ENCODE data around the gene SERBP1. TPM values are rescaled to one million over a fixed set of nuclear protein-coding genes. Genes with fewer than 3 reads are reported as not detected.
"Not testable (repeated sequence)": the region's sequence is repeated elsewhere in the genome, so short reads cannot be mapped to it uniquely, and the experiment has no call there.

SERBP1 gene
- total RNA-seq, 2 experiments from 2014 or later: 575 to 585 TPM

GRCh38 chr1:67418839-67419586, 11.2 kb downstream of the SERBP1 start:
- POLR2A ChIA-PET: interaction anchor here (0.7 to 1.6 kb wide), 2 partner anchors 10 to 11 kb away, joined by 3 to 5 read pairs; partner anchors contain the start of gene SERBP1

GRCh38 chr1:67417733-67418132, 12.5 kb downstream of the SERBP1 start:
- ChIA-PET POLR2A (interaction anchor here (0.6 to 1.0 kb wide), 3 partner anchors 11 to 61 kb away, joined by 3 to 4 read pairs (median 3); partner anchors contain the start of gene SERBP1), CTCF (interaction anchor here (0.7 kb wide), 1 partner anchor 298 kb away, joined by 3 read pairs; no protein-coding TSS in a partner anchor)

More at GRCh38 chr1:67418839-67419586, 11.2 kb downstream of the SERBP1 start:
- CTCF ChIA-PET: no interaction called here

GRCh38 chr1:67415041-67415440, 15.2 kb downstream of the SERBP1 start:
- ChIA-PET CTCF (interaction anchor here (1.3 kb wide), 1 partner anchor 12 kb away, joined by 3 read pairs; no protein-coding TSS in a partner anchor), POLR2A (interaction anchor here (1.2 kb wide), 1 partner anchor 14 kb away, joined by 8 read pairs; no protein-coding TSS in a partner anchor)

- POLR2A ChIA-PET: interaction anchor here (1.2 kb wide), 1 partner anchor 15 kb away, joined by 8 read pairs; no protein-coding TSS in a partner anchor
- CTCF ChIA-PET: no interaction called here
Measured at GRCh38 chr1:67414574-67414973, 15.6 kb downstream of the SERBP1 start.

- CTCF ChIA-PET: not testable (repeated sequence)
- POLR2A ChIA-PET: interaction anchor here (0.7 kb wide), 1 partner anchor 14 kb away, joined by 3 read pairs; no protein-coding TSS in a partner anchor
Measured at GRCh38 chr1:67413101-67413500, 17.1 kb downstream of the SERBP1 start.

GRCh38 chr1:67408148-67408547, 22.1 kb downstream of the SERBP1 start:
- ChIA-PET POLR2A (no interaction called here), CTCF (interaction anchor here (0.7 kb wide), 1 partner anchor 125 kb away, joined by 3 read pairs; no protein-coding TSS in a partner anchor)

GRCh38 chr1:67407498-67407897, 22.7 kb downstream of the SERBP1 start:
- POLR2A ChIA-PET: no interaction called here
- CTCF ChIA-PET: no interaction called here

- ChIA-PET POLR2A (interaction anchor here (0.6 kb wide), 1 partner anchor 11 kb away, joined by 3 read pairs; no protein-coding TSS in a partner anchor), CTCF (no interaction called here)
Measured at GRCh38 chr1:67405473-67406245, 24.5 kb downstream of the SERBP1 start.

GRCh38 chr1:67404212-67404620, 26.0 kb downstream of the SERBP1 start:
- CTCF ChIA-PET: no interaction called here
- POLR2A ChIA-PET: no interaction called here

- ChIA-PET CTCF (interaction anchor here (1.1 kb wide), 1 partner anchor 31 kb away, joined by 3 read pairs; no protein-coding TSS in a partner anchor), POLR2A (no interaction called here)
Measured at GRCh38 chr1:67401443-67401842, 28.8 kb downstream of the SERBP1 start.

- CTCF ChIA-PET: interaction anchor here (1.1 kb wide), 1 partner anchor 32 kb away, joined by 3 read pairs; no protein-coding TSS in a partner anchor
Measured at GRCh38 chr1:67400029-67400786, 30.0 kb downstream of the SERBP1 start.

GRCh38 chr1:67399199-67399993, 30.8 kb downstream of the SERBP1 start:
- CTCF ChIA-PET: no interaction called here
- POLR2A ChIA-PET: interaction anchor here (0.6 kb wide), 1 partner anchor 10 kb away, joined by 4 read pairs; no protein-coding TSS in a partner anchor

More at GRCh38 chr1:67400029-67400786, 30.0 kb downstream of the SERBP1 start:
- POLR2A ChIA-PET: interaction anchor here (0.6 kb wide), 1 partner anchor 9 kb away, joined by 4 read pairs; no protein-coding TSS in a partner anchor

GRCh38 chr1:67394548-67394947, 35.7 kb downstream of the SERBP1 start:
- POLR2A ChIA-PET: no interaction called here
- CTCF ChIA-PET: no interaction called here

- ChIA-PET CTCF (no interaction called here), POLR2A (no interaction called here)
Measured at GRCh38 chr1:67393737-67394136, 36.5 kb downstream of the SERBP1 start.

- ChIA-PET POLR2A (no interaction called here), CTCF (no interaction called here)
Measured at GRCh38 chr1:67393240-67393639, 37.0 kb downstream of the SERBP1 start.

GRCh38 chr1:67390041-67390887, 39.9 kb downstream of the SERBP1 start:
- CTCF ChIA-PET: interaction anchor here (0.5 kb wide), 1 partner anchor 152 kb away, joined by 3 read pairs; no protein-coding TSS in a partner anchor
- POLR2A ChIA-PET: no interaction called here

GRCh38 chr1:67383999-67384638, 46.1 kb downstream of the SERBP1 start:
- POLR2A ChIA-PET: no interaction called here
- CTCF ChIA-PET: no interaction called here

All from activated CD8-positive, alpha-beta memory T cell treated with anti-CD3 and anti-CD28 coated beads for 36 hours (primary cell).